HepG2 (cell line): ENCODE data around the gene CFAP97. TPM values are rescaled to one million over a fixed set of nuclear protein-coding genes. Genes with fewer than 3 reads are reported as not detected.

Source experiments
- ATM ChIP-seq: fragments of 450-650 bp; IDR thresholded peaks from 2 replicates; pipeline ENCODE4 v1.7.1; 2017; ENCODE audit warnings: mild to moderate bottlenecking, borderline replicate concordance
- FOSL1 ChIP-seq: sonication (generic); formaldehyde crosslinking; IDR thresholded peaks from 2 replicates; pipeline ENCODE4 v1.9.0; 2021; ENCODE audit warnings: missing genetic modification reagents, borderline replicate concordance
- HDAC2 ChIP-seq: sonication (generic); formaldehyde crosslinking; IDR thresholded peaks from 2 replicates; pipeline ENCODE4 v1.4.0; 2020; ENCODE audit warnings: missing genetic modification reagents
- PITX1 ChIP-seq: sonication (generic); formaldehyde crosslinking; IDR thresholded peaks from 2 replicates; pipeline ENCODE4 v1.5.1; 2020; ENCODE audit warnings: mild to moderate bottlenecking, missing genetic modification reagents
- RARA ChIP-seq: IDR thresholded peaks from 2 replicates; pipeline ENCODE4 v1.6.1; 2016; ENCODE audit warnings: missing genetic modification reagents, missing compliant biosample characterization
- STAT5B ChIP-seq: sonication (generic); formaldehyde crosslinking; IDR thresholded peaks from 2 replicates; pipeline ENCODE4 v1.4.0; 2020; ENCODE audit warnings: missing genetic modification reagents
- TMF1 ChIP-seq: sonication (generic); formaldehyde crosslinking; IDR thresholded peaks from 2 replicates; pipeline ENCODE4 v1.8.1; 2022; ENCODE audit warnings: low read depth, missing genetic modification reagents
- TP53 ChIP-seq: sonication (generic); formaldehyde crosslinking; conservative IDR thresholded peaks from 2 replicates; pipeline ENCODE4 v1.4.0; 2020; ENCODE audit warnings: missing genetic modification reagents
- ZNF263 ChIP-seq: sonication (generic); formaldehyde crosslinking; IDR thresholded peaks from 2 replicates; pipeline ENCODE4 v1.4.0; 2020; ENCODE audit warnings: missing genetic modification reagents
- polyA plus RNA-seq, 8 experiments: library from polyadenylated mRNA; depleted of rRNA in 3 of 8; stranded (reverse) in 7 of 8; unstranded in 1 of 8; fragments of >200 nt; fragmentation: Illumina TruSeq in 4 of 8; extraction: Trizol in 4 of 8; gene quantifications; 2 replicates each; pipeline versions ENCODE4 v1.2.1 to v1.2.3, GENCODE V29; 2011 to 2016; ENCODE audit warnings: low read depth in 4 of 8, missing spikeins in 1 of 8, mixed read lengths in 1 of 8; ENCODE audit not compliant: insufficient read depth in 1 of 8
- total RNA-seq, 5 experiments: library from RNA; depleted of rRNA; stranded (reverse); fragments of >200 nt; fragmentation: Illumina TruSeq; extraction: Trizol; gene quantifications; 2 replicates each; pipeline ENCODE4 v1.2.3, GENCODE V29; 2016; ENCODE audit warnings: low read depth in 1 of 5
- TF ChIP-seq, protein P1 (sequence below): sonication (generic); formaldehyde crosslinking; conservative IDR thresholded peaks from 2 replicates; pipeline ENCODE4 v1.8.0; 2022; ENCODE audit warnings: low read depth, missing genetic modification reagents
- TF ChIP-seq, protein P2 (sequence below): sonication (generic); formaldehyde crosslinking; IDR thresholded peaks from 2 replicates; pipeline ENCODE4 v1.9.0; 2021; ENCODE audit warnings: missing genetic modification reagents, borderline replicate concordance
- TF ChIP-seq, protein P3 (sequence below): sonication (generic); formaldehyde crosslinking; IDR thresholded peaks from 2 replicates; pipeline ENCODE4 v1.5.0; 2020; ENCODE audit warnings: mild to moderate bottlenecking, missing genetic modification reagents, moderate library complexity
- TF ChIP-seq, protein P4 (sequence below), 2 experiments: fragments of 450-650 bp in 1 of 2; sonication (generic) in 1 of 2; formaldehyde crosslinking; IDR thresholded peaks; 2 replicates each; pipeline versions ENCODE4 v1.5.0 to v1.8.0; 2020 to 2022; ENCODE audit warnings: mild to moderate bottlenecking in 1 of 2, missing genetic modification reagents in 1 of 2
- TF ChIP-seq, protein P5 (sequence below): sonication (generic); formaldehyde crosslinking; IDR thresholded peaks from 2 replicates; pipeline ENCODE4 v1.5.0; 2020; ENCODE audit warnings: mild to moderate bottlenecking, missing genetic modification reagents, borderline replicate concordance
- TF ChIP-seq, protein P6 (sequence below): sonication (generic); formaldehyde crosslinking; IDR thresholded peaks from 2 replicates; pipeline ENCODE4 v1.8.0; 2022; ENCODE audit warnings: missing genetic modification reagents, mild to moderate bottlenecking, inconsistent platforms, borderline replicate concordance

Gene CFAP97
- total and polyA plus RNA-seq, 2 of the 13 experiments (the other 11 are each of a cell fraction or from before 2014, with no cell fraction given): 32.1 to 44.4 TPM

DNA sequence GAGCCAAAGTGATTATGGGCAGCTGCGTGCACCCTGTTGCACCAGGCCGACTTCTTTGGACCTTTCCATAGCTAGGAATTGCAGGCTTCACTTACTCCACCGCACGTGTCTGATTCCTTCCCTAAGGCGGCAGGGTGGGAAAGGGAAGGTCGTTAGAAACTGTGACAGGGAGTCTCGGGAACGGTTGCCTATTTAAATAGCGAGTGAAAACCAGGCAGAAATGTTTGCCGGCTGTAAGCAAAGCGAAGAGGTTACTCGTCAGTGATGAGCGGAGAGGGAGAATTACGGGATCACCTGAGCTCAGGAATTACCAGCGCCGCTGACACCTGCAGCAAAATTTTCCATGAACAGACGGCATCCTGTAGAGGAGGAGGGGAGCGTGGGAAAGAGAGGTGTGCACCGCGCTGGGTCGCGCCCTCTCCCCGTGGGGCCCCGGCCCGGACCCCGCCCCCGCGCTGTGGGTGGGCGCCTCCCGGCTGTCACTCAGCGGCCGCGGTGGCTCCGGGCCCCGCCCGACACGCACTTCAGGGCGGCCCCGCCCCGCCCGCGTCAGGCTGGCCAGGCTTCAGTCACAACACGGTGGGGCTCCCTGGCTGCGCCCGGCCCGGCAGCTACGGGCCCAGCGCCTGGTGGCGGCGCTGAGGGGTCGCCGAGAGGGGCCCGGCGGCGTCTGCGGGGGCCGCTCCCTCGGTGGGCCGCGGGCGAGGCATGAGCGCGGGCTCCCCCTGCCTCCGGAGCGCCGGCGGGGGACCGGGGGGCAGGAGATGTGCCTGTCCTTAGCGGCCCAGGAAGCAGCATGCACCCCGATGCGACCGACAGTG, 5.4 kb upstream of the CFAP97 start, which contains the start of gene SNX25 (continued):
- TF ChIP-seq TMF1 (CRISPR knock-in tag): no peak
- TF ChIP-seq ZNF263 (CRISPR knock-in tag): no peak
- no peak for TF ChIP-seq STAT5B (CRISPR knock-in tag)
- TF ChIP-seq, protein P1, sequence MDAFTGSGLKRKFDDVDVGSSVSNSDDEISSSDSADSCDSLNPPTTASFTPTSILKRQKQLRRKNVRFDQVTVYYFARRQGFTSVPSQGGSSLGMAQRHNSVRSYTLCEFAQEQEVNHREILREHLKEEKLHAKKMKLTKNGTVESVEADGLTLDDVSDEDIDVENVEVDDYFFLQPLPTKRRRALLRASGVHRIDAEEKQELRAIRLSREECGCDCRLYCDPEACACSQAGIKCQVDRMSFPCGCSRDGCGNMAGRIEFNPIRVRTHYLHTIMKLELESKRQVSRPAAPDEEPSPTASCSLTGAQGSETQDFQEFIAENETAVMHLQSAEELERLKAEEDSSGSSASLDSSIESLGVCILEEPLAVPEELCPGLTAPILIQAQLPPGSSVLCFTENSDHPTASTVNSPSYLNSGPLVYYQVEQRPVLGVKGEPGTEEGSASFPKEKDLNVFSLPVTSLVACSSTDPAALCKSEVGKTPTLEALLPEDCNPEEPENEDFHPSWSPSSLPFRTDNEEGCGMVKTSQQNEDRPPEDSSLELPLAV (CRISPR knock-in tag): no peak
- TF ChIP-seq, protein P2, sequence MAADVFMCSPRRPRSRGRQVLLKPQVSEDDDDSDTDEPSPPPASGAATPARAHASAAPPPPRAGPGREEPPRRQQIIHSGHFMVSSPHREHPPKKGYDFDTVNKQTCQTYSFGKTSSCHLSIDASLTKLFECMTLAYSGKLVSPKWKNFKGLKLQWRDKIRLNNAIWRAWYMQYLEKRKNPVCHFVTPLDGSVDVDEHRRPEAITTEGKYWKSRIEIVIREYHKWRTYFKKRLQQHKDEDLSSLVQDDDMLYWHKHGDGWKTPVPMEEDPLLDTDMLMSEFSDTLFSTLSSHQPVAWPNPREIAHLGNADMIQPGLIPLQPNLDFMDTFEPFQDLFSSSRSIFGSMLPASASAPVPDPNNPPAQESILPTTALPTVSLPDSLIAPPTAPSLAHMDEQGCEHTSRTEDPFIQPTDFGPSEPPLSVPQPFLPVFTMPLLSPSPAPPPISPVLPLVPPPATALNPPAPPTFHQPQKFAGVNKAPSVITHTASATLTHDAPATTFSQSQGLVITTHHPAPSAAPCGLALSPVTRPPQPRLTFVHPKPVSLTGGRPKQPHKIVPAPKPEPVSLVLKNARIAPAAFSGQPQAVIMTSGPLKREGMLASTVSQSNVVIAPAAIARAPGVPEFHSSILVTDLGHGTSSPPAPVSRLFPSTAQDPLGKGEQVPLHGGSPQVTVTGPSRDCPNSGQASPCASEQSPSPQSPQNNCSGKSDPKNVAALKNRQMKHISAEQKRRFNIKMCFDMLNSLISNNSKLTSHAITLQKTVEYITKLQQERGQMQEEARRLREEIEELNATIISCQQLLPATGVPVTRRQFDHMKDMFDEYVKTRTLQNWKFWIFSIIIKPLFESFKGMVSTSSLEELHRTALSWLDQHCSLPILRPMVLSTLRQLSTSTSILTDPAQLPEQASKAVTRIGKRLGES (CRISPR knock-in tag): no peak
- TF ChIP-seq RARA (CRISPR knock-in tag): peak; percentile 53; the same call in 1 of the 2 replicates
- no peak for TF ChIP-seq ATM
- TF ChIP-seq, protein P3, sequence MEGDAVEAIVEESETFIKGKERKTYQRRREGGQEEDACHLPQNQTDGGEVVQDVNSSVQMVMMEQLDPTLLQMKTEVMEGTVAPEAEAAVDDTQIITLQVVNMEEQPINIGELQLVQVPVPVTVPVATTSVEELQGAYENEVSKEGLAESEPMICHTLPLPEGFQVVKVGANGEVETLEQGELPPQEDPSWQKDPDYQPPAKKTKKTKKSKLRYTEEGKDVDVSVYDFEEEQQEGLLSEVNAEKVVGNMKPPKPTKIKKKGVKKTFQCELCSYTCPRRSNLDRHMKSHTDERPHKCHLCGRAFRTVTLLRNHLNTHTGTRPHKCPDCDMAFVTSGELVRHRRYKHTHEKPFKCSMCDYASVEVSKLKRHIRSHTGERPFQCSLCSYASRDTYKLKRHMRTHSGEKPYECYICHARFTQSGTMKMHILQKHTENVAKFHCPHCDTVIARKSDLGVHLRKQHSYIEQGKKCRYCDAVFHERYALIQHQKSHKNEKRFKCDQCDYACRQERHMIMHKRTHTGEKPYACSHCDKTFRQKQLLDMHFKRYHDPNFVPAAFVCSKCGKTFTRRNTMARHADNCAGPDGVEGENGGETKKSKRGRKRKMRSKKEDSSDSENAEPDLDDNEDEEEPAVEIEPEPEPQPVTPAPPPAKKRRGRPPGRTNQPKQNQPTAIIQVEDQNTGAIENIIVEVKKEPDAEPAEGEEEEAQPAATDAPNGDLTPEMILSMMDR (CRISPR knock-in tag): peak; percentile 52
- TF ChIP-seq, protein P4, sequence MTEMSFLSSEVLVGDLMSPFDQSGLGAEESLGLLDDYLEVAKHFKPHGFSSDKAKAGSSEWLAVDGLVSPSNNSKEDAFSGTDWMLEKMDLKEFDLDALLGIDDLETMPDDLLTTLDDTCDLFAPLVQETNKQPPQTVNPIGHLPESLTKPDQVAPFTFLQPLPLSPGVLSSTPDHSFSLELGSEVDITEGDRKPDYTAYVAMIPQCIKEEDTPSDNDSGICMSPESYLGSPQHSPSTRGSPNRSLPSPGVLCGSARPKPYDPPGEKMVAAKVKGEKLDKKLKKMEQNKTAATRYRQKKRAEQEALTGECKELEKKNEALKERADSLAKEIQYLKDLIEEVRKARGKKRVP (CRISPR knock-in tag; IDR thresholded peaks at IDR 0.05): peak in 1 of 2 experiments; percentile 37; a peak in 1 of 4 replicates
- no peak for TF ChIP-seq TP53
- peak; percentile 70 for TF ChIP-seq HDAC2 (CRISPR knock-in tag)
- TF ChIP-seq, protein P5, sequence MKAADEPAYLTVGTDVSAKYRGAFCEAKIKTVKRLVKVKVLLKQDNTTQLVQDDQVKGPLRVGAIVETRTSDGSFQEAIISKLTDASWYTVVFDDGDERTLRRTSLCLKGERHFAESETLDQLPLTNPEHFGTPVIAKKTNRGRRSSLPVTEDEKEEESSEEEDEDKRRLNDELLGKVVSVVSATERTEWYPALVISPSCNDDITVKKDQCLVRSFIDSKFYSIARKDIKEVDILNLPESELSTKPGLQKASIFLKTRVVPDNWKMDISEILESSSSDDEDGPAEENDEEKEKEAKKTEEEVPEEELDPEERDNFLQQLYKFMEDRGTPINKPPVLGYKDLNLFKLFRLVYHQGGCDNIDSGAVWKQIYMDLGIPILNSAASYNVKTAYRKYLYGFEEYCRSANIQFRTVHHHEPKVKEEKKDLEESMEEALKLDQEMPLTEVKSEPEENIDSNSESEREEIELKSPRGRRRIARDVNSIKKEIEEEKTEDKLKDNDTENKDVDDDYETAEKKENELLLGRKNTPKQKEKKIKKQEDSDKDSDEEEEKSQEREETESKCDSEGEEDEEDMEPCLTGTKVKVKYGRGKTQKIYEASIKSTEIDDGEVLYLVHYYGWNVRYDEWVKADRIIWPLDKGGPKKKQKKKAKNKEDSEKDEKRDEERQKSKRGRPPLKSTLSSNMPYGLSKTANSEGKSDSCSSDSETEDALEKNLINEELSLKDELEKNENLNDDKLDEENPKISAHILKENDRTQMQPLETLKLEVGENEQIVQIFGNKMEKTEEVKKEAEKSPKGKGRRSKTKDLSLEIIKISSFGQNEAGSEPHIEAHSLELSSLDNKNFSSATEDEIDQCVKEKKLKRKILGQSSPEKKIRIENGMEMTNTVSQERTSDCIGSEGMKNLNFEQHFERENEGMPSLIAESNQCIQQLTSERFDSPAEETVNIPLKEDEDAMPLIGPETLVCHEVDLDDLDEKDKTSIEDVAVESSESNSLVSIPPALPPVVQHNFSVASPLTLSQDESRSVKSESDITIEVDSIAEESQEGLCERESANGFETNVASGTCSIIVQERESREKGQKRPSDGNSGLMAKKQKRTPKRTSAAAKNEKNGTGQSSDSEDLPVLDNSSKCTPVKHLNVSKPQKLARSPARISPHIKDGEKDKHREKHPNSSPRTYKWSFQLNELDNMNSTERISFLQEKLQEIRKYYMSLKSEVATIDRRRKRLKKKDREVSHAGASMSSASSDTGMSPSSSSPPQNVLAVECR (CRISPR knock-in tag): peak; percentile 77; the same call in 1 of the 2 replicates
- TF ChIP-seq FOSL1 (CRISPR knock-in tag): no peak
- no peak for TF ChIP-seq PITX1 (CRISPR knock-in tag)
- TF ChIP-seq, protein P6, sequence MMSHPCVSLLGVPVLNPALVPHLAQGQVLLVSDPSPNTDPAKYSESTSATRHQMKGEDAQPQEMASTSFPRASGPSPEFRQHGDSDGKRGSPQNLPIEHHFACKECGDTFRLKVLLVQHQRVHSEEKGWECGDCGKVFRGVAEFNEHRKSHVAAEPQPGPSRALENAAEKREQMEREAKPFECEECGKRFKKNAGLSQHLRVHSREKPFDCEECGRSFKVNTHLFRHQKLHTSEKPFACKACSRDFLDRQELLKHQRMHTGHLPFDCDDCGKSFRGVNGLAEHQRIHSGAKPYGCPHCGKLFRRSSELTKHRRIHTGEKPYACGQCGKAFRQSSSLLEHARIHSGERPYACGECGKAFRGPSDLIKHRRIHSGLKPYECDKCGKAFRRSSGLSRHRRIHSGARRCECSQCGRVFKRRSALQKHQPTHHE: no peak
